HCEC 1CT (cell line): Measurements from ENCODE around the gene PPP1R3C.

Experiments used
- DNase-seq: peaks from one replicate; pipeline ENCODE4 v3.0.0-alpha.2; 2017

Gene PPP1R3C

GRCh38 chr10:91632671-91633550 is at the start of gene PPP1R3C:
Gene PPP1R3C (minus strand): TSS chr10:91633071. CDS start chr10:91632969, 102 bp downstream.
- DNase-seq: peak; percentile 98

GRCh38 chr10:91681361-91682276 is 48.7 kb upstream of the PPP1R3C start:
- DNase-seq: no peak

- no peak for DNase-seq
Measured at GRCh38 chr10:91680487-91680886, 47.6 kb upstream of the PPP1R3C start.

- no peak for DNase-seq
Measured at GRCh38 chr10:91679296-91679695, 46.4 kb upstream of the PPP1R3C start.

GRCh38 chr10:91677911-91678310 is 45.0 kb upstream of the PPP1R3C start:
- DNase-seq: peak; percentile 47

GRCh38 chr10:91672021-91672608 is 39.2 kb upstream of the PPP1R3C start:
- peak; percentile 88 for DNase-seq

GRCh38 chr10:91668913-91669312 is 36.0 kb upstream of the PPP1R3C start:
- no peak for DNase-seq

GRCh38 chr10:91665842-91666241 is 33.0 kb upstream of the PPP1R3C start:
- peak; percentile 65 for DNase-seq

- DNase-seq: no peak
Measured at GRCh38 chr10:91664426-91664825, 31.6 kb upstream of the PPP1R3C start.

- DNase-seq: no peak
Measured at GRCh38 chr10:91662993-91663392, 30.1 kb upstream of the PPP1R3C start.

- DNase-seq: peak; percentile 35
Measured at GRCh38 chr10:91653219-91653870, 20.5 kb upstream of the PPP1R3C start.

- DNase-seq: peak; percentile 87
Measured at GRCh38 chr10:91652364-91652763, 19.5 kb upstream of the PPP1R3C start.

- DNase-seq: no peak
Measured at GRCh38 chr10:91643700-91644099, 10.8 kb upstream of the PPP1R3C start.

- peak; percentile 77 for DNase-seq
Measured at GRCh38 chr10:91642831-91643692, 10.2 kb upstream of the PPP1R3C start.

GRCh38 chr10:91636892-91637291 is 4.0 kb upstream of the PPP1R3C start:
- DNase-seq: no peak

GRCh38 chr10:91635401-91636400 is 2.8 kb upstream of the PPP1R3C start:
- peak; percentile 84 for DNase-seq

- no peak for DNase-seq
Measured at GRCh38 chr10:91634898-91635297, 2.0 kb upstream of the PPP1R3C start.

- no peak for DNase-seq
Measured at GRCh38 chr10:91634246-91634645, 1.4 kb upstream of the PPP1R3C start.

- no peak for DNase-seq
Measured at GRCh38 chr10:91630625-91631024, 2.2 kb downstream of the PPP1R3C start.
